Spleen (tissue), 11 donors: Measurements from ENCODE around the gene MAST4. TPM values are rescaled to one million over a fixed set of nuclear protein-coding genes. Genes with fewer than 3 reads are reported as not detected.

ENCODE experiments used
- DNase-seq: peaks from one replicate; pipeline ENCODE4 v3.0.0-alpha.2; 2020
- H3K27ac ChIP-seq, 8 donors: fragments of 200-600 bp; sonication (generic) in 7 of 8; 1 replicate in 4 of 8; 2 replicates in 4 of 8; pipeline versions ENCODE4 v1.5.0 to v1.8.0; 2016 to 2021; ENCODE audit warnings: inconsistent platforms in 4 of 8, mild to moderate bottlenecking in 4 of 8, moderate library complexity in 1 of 8
- H3K27me3 ChIP-seq, 7 donors: fragments of 200-600 bp; sonication (generic) in 6 of 7; replicated peaks in 1 of 7; 1 replicate in 4 of 7; 2 replicates in 3 of 7; pipeline versions ENCODE4 v1.5.0 to v1.8.0; 2016 to 2021; ENCODE audit warnings: inconsistent platforms in 3 of 7, mild to moderate bottlenecking in 1 of 7
- H3K36me3 ChIP-seq, 6 donors: fragments of 200-600 bp; sonication (generic) in 5 of 6; 1 replicate in 4 of 6; 2 replicates in 2 of 6; pipeline versions ENCODE4 v1.5.0 to v1.8.0; 2016 to 2021; ENCODE audit warnings: inconsistent platforms in 2 of 6
- H3K4me1 ChIP-seq, 6 donors: fragments of 200-600 bp; sonication (generic) in 5 of 6; 1 replicate in 3 of 6; 2 replicates in 3 of 6; pipeline versions ENCODE4 v1.5.0 to v1.8.0; 2016 to 2021; ENCODE audit warnings: inconsistent platforms in 3 of 6
- H3K4me3 ChIP-seq, 8 donors: fragments of 200-600 bp; sonication (generic) in 7 of 8; 1 replicate in 4 of 8; 2 replicates in 4 of 8; pipeline versions ENCODE4 v1.5.0 to v1.8.0; 2016 to 2021; ENCODE audit warnings: inconsistent platforms in 4 of 8, mild to moderate bottlenecking in 4 of 8, moderate library complexity in 2 of 8
- H3K9me3 ChIP-seq, 8 donors: fragments of 200-600 bp; sonication (generic) in 7 of 8; 1 replicate in 4 of 8; 2 replicates in 4 of 8; pipeline versions ENCODE4 v1.5.0 to v1.8.0; 2016 to 2021; ENCODE audit warnings: inconsistent platforms in 4 of 8
- CTCF ChIP-seq, 11 experiments: fragments of 200-600 bp in 7 of 11; fragments of 450-650 bp in 4 of 11; sonication (generic) in 4 of 11; IDR thresholded peaks in 8 of 11; conservative IDR thresholded peaks in 3 of 11; 1 replicate in 7 of 11; 2 replicates in 4 of 11; pipeline versions ENCODE4 v1.4.0 to v1.8.0; 2016 to 2021; ENCODE audit warnings: antibody characterized with exemption in 11 of 11, inconsistent platforms in 4 of 11, mild to moderate bottlenecking in 1 of 11
- POLR2A ChIP-seq, 3 donors: fragments of 450-650 bp; IDR thresholded peaks; one replicate each; pipeline ENCODE4 v1.5.1; 2017; ENCODE audit warnings: antibody characterized with exemption in 3 of 3, mild to moderate bottlenecking in 1 of 3
- POLR2AphosphoS5 ChIP-seq, 3 donors: sonication (generic); formaldehyde crosslinking; IDR thresholded peaks; one replicate each; pipeline ENCODE4 v1.5.1; 2017; ENCODE audit warnings: antibody characterized with exemption in 3 of 3
- WGBS, 5 donors: extraction: QIAGEN DNeasy Blood & Tissue Kit in 3 of 5; methylation state at CpG; one replicate each; pipeline versions ENCODE4 v1.1.5 to v1.1.7; 2013 to 2018; 5-methylcytosine and 5-hydroxymethylcytosine counted together
- intact Hi-C: fragments of 100-400 bp; cut with DNase I; formaldehyde crosslinking; loops from one replicate; pipeline ENCODE4 v1.15.0; 2023; ENCODE audit warnings: low total_unique reads
- polyA plus RNA-seq, 3 donors: library from polyadenylated mRNA; stranded (reverse); fragments of 200-250 nt; gene quantifications; one replicate each; pipeline ENCODE4 v1.2.1, GENCODE V29; 2013
- total RNA-seq, 7 donors: library from RNA; depleted of rRNA in 3 of 7; stranded (reverse); fragments of >200 nt in 3 of 7; fragmentation: NEBNext Ultra II Directional in 4 of 7; extraction: Animal tissue kit (Norgen Biotek cat#: 25700) in 4 of 7; gene quantifications; one replicate each; pipeline versions ENCODE4 v1.1.0 to v1.2.1, GENCODE V29; 2016 to 2021
- donor health status: healthy with polysubstance abuse.
- donor health status: DM: no; HTN: no; CAD: no; lungs with moderate emphysema.
- donor health status: DM: no; HTN: no; CAD: no.
- donor health status: Bipolar disorder and iron deficiency.
- donor health status: healthy.
- donor health status: DM: no; HTN: no; CAD: no.
- donor health status: DM: yes; HTN: yes; CAD: no.

Gene MAST4
- total and polyA plus RNA-seq, 10 donors = 2.5 to 43.7 (median 25.4) TPM

- intact Hi-C loops = no loop called here
- H3K4me3 ChIP-seq = no peak overlapping the region
- no peaks in the 10 kb centered on the region for H3K36me3 ChIP-seq
- H3K4me1 ChIP-seq = peaks cover 0 to 7% (median 0%) of the 10 kb centered on the region in 6 donors
- no peak overlapping the region for H3K27ac ChIP-seq
- peaks cover 0 to 6% (median 0%) of the 10 kb centered on the region in 8 donors for H3K9me3 ChIP-seq
- TF ChIP-seq POLR2A (IDR thresholded peaks at IDR 0.05) (no peak), POLR2AphosphoS5 (IDR thresholded peaks at IDR 0.05) (no peak), CTCF (IDR thresholded peaks at IDR 0.05 in 8 of 11, conservative IDR thresholded peaks at IDR 0.05 in 3 of 11) (no peak)
- no peak for DNase-seq
- H3K27me3 ChIP-seq = no peaks in the 10 kb centered on the region
- WGBS, 5 donors = 49 to 84% (median 72%) methylated on average over 1 of the region's 1 CpG
Observed at GRCh38 chr5:66639037-66639436, 42.8 kb downstream of the MAST4 start.

GRCh38 chr5:66642538-66642937 is 46.3 kb downstream of the MAST4 start:
- Histone ChIP-seq H3K4me1 (peaks cover 0 to 8% (median 0%) of the 10 kb centered on the region in 6 donors), H3K27ac (no peak overlapping the region), H3K27me3 (no peaks in the 10 kb centered on the region), H3K4me3 (no peak overlapping the region), H3K9me3 (peaks cover 0 to 6% (median 0%) of the 10 kb centered on the region in 8 donors), H3K36me3 (no peaks in the 10 kb centered on the region)
- intact Hi-C loops = no loop called here
- WGBS, 5 donors = 76 to 83% (median 79%) methylated on average over 3 of the region's 3 CpGs
- no peak for TF ChIP-seq POLR2A (IDR thresholded peaks at IDR 0.05)
- TF ChIP-seq CTCF (IDR thresholded peaks at IDR 0.05 in 8 of 11, conservative IDR thresholded peaks at IDR 0.05 in 3 of 11) = no peak
- no peak for TF ChIP-seq POLR2AphosphoS5 (IDR thresholded peaks at IDR 0.05)
- no peak for DNase-seq

GRCh38 chr5:66643387-66643786 is 47.2 kb downstream of the MAST4 start:
- Histone ChIP-seq H3K4me1 (peaks cover 0 to 10% (median 0%) of the 10 kb centered on the region in 6 donors), H3K4me3 (no peak overlapping the region), H3K27ac (no peak overlapping the region), H3K9me3 (peaks cover 0 to 6% (median 0%) of the 10 kb centered on the region in 8 donors), H3K27me3 (no peaks in the 10 kb centered on the region), H3K36me3 (no peaks in the 10 kb centered on the region)
- intact Hi-C loops = no loop called here
- DNase-seq = no peak
- TF ChIP-seq POLR2AphosphoS5 (IDR thresholded peaks at IDR 0.05) (no peak), POLR2A (IDR thresholded peaks at IDR 0.05) (no peak), CTCF (IDR thresholded peaks at IDR 0.05 in 8 of 11, conservative IDR thresholded peaks at IDR 0.05 in 3 of 11) (no peak)

- no peak overlapping the region for H3K4me3 ChIP-seq
- peaks cover 0 to 6% (median 0%) of the 10 kb centered on the region in 8 donors for H3K9me3 ChIP-seq
- TF ChIP-seq POLR2A (IDR thresholded peaks at IDR 0.05) = no peak
- no peak for TF ChIP-seq CTCF (IDR thresholded peaks at IDR 0.05 in 8 of 11, conservative IDR thresholded peaks at IDR 0.05 in 3 of 11)
- TF ChIP-seq POLR2AphosphoS5 (IDR thresholded peaks at IDR 0.05) = no peak
- intact Hi-C loops = no loop called here
- H3K27me3 ChIP-seq = no peaks in the 10 kb centered on the region
- no peak for DNase-seq
- peaks cover 0 to 10% (median 0%) of the 10 kb centered on the region in 6 donors for H3K4me1 ChIP-seq
- no peak overlapping the region for H3K27ac ChIP-seq
- H3K36me3 ChIP-seq = no peaks in the 10 kb centered on the region
Observed at GRCh38 chr5:66644111-66644510, 47.9 kb downstream of the MAST4 start.
